Epidermal melanocyte (primary cell): ENCODE results near the gene AGO4.
"Not testable (repeated sequence)": the region's sequence is repeated elsewhere in the genome, so short reads cannot be mapped to it uniquely, and the experiment has no call there.

Experiments
- DNase-seq: peaks from one replicate; pipeline ENCODE4 v3.0.0; 2011; ENCODE audit warnings: low spot score; ENCODE audit not compliant: insufficient read length

The AGO4 gene

DNA sequence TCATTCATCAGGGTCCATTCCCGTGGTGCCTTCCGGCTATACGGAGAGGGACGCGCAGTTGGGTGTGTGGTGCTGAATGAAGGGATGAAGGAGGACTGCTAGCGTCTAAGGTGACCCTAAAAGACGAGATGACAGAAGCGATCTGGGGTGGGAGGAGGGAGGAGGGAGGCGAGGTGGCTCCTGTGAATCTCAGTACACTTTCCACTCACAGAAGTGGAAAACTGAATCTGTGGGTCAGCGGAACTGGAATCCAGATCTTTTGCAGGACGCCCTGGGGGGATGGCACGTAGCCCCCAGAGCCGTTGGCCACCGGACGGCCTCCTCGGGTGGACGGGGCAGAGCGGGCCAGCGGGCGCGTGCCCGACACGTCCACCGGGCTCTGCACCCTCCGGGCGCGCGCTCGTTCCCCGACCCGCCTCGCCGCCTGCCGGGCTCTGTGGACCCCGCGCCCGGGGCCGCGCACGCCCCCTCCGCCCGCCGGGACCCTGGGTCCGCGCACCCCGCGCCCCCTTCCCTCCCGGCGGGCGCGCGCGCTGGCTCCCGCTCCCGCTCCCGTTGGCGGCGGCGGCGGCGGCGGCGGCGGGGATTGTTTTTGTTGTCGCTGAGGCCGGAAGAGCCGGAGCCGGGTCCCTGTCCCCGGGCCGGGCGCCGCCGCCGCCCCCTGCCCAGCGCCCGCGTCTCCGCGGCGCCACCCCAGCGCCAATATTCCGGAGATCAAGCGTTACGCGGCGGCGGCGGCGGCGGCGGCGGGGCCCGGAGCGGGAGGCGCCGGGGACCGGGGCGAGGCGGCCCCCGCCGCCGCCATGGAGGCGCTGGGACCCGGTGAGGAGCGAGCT is at the start of gene AGO4:
Gene AGO4 (plus strand): TSS at position 403 of the 836 bp plus-strand sequence. CDS start 401 bp downstream, at position 804.
- DNase-seq: peak; percentile 54

DNA sequence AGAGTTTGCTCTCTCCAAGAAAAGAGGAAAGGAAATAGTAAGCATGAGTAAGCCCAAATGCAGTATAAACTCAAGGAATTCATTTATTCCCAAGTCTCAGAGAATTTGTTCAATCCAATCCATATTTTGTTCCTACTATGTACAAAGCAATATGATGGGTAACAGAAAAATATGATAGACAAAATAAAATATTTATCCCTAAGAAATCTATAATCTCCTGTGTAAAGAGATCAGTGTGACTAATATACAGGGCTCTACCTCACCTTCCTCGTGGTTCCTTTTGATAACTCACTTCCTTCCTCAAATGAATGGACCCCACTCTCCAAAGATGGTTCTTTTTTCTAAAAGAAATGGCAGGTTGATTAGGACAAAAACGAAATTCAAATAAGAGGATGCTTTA is 45.7 kb upstream of the AGO4 start:
- DNase-seq: no peak

DNA sequence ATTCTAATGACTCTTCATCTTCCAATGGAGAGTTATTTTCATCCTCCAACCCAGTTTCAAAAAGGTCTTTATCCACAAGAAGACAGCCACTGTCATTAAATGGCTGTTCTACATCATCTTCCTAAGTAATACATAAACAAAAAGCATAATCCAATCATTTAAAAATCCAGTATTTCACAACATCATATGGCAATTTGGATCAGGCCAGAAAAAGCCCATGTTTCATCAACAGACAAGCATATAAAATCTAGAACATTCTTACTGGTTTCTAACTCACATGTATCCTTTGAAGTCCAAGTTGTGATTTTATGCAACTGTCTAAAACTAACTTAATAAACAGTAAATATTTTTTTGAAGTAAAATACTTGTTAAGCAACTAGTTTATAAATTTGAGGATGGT is 44.6 kb upstream of the AGO4 start:
- no peak for DNase-seq

DNA sequence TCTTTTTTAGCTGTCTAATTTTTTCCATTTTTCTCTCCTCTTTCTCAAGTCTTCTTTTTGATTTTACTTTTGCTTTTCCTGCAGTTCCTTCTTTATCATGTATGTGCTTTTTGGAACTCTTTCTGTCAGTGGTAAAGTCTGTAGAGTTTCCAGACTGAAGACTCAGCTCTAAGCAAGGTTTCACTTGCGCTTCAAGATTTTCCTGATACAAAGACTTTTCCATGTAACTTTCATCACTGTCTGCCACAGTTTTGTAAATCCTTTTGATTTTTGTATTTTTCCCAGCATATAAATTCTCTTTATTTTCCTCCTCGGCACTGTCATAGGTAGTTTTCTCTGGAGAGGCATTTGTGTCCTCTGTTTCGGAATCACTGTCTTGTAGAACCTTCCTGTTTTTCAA is 43.5 kb upstream of the AGO4 start:
- no peak for DNase-seq

DNA sequence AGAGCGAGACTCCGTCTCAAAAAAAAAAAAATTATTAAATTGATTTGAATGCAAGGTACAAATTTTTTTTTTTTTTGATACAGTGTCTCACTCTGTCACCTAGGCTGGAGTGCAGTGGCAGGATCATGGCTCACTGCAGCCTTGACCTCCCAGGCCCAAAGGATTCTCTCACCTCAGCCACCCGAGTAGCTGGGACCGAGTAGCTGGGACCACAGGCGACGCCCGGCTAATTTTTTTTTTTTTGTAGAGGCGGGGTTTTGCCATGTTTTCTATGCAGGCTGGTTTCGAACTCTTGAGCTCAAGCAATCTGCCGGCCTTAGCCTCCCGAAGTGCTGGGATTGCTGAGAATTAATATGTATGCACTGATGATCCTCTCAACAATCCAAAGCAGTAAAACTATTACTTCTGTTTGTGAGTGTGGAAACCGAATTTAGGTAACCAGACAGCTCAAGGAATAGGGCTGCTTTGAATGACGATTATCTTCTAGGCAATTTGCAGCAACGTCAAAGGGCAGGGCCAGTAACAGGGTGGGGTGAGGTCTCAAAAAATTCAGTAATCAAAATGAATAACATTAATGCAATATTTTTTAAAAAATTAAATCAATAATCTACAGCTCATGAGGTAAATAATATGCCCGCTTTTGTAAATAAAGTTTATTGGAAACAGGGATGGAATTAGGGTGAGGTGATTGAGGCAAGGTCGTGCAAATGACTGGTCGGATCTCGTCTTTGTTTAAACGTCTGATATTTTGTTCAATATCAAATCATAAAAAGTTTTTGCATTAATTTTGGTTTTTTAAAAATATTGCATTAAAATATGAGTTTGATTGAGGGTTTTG is 39.2 kb upstream of the AGO4 start:
- no peak for DNase-seq

DNA sequence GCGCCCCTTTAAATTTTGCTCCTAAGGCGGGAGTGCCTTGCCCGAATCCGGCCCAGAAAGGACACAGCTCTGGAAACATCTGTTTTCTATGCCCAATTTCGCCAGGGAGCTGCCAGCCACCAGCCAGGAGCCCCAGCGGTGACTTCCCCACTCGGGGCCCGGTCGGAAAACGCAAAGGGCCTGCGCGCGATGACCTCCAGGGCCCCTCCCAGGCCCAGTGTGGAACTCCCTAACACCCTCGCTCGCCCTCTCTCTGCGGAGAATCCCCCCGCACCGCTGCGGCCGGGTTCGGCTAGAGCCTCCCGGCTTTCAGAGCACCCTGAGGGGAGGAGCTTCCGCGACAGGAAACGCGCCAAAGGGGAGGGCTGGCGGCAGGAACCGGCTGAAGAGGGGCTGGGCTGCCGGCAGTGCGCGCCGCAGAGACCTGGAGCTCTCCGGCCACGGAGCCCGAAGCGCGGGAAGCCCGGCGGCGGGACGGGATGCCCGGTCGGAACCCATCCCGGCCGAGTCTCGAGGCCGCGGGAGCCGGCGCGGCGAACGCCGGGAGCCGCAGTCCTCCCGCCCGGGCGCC is 38.5 kb upstream of the AGO4 start:
- peak; percentile 91 for DNase-seq

DNA sequence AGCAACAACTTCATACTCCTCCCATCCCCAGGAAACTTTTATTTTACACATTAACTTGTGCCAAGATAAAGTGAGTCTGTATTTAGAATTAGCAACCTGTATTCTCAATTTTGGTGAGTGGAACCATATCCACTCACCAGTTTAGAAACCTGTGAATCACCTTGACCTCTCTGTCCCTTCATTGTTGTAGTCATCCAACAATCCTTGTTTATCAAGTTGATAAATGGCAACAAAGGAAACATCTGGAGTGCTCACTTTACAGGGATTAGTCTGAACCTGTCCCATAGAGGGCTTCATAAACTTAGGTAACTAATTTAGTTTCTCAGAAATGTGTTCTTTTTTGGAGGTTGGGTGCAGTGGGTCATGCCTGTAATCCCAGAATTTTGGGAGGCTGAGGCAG is 34.1 kb upstream of the AGO4 start:
- DNase-seq: no peak

DNA sequence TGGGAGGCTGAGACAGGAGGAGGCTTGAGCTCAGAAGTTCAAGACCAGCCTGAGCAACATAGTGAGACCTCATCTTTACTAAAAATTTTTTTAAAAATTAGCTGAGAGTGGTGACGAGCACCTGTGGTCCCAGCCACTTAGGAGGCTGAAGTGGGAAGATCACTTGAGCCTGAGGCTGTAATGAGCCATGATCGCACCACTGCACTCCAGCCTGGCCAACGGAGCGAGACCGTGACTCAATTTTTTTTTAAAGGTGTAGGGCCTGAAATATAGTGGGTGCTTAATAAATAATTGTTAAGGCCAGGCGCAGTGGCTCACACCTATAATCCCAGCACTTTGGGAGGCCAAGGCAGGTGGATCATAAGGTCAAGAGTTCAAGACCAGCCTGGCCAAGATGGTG is 31.6 kb upstream of the AGO4 start:
- not testable (repeated sequence) for DNase-seq

DNA sequence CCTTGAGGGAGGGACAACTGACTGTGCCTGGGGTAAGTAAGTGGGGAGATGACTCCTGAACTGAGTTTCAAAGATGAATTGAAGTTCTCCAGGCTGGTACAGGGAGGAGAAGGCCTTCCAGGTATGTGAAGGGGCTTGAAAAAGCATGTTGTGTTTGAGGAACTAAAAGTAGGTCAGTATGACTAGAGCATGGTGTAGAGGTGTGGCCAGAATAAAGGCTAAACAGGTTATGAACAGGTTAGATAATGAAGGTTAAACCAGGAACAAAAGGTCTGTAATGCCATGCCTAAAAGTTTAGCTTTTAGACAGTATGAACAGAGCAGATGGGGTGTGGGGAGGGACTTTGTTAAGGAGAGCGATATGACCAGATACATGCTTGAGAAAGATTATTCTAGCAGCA is 30.7 kb upstream of the AGO4 start:
- DNase-seq: no peak

DNA sequence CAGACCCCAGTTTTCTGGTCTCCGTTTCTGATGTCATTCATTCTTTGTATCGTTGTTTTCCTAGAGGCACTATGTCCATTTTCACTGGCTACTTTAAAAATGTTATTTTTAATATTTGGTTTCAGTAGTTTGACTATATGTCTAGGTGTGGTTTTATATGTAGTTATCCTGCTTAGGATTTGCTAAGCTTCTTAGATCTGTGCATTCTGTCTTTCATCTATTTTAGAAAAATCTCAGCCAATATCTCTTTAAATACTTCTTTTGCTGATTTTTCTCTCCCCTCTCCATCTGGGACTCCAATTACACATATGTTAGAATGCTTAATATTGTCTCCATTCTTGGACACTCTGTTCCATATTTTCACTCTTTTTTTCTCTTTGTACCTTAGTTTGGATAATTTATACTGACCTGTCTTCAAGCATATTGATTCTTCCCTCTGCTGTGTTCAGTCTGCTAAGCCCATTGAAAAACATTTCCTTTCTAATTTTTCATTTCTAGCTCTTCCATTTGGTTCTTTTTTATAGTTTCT is 24.7 kb upstream of the AGO4 start:
- no peak for DNase-seq

DNA sequence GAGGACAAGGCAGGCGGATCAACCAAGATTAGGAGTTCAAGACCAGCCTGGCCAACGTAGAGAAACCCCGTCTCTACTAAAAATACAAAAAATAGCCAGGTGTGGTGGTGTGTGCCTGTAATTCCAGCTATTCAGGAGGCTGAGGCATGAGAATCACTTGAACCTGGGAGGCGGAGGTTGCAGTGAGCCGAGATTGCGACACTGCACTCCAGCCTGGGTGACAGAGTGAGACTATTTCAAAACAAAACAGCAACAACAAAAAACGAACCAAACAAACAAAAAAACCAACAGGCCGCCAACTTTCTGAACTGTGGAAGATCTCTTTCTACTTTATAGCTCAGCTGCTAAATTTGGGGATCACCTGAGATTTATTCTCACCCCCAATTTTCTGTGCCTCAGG is 23.5 kb upstream of the AGO4 start:
- DNase-seq: not testable (repeated sequence)

DNA sequence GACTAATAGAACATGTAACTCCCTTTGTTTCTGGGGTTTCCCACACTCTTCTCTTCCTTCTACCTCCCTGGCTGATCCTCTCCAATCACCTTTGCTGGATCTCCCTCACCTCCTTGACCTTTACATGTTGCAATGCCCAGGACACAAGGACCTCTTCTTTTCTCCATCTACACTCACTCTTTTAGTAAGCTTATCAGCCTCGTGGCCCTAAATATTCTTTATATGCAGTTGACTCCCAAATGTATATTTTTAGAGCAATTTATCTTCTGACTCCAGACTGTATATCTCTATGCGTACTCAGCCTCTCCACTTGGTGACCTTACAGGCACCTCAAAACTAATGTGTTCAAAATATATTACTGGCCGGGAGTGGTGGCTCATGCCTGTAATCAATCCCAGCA is 19.7 kb upstream of the AGO4 start:
- DNase-seq: no peak

DNA sequence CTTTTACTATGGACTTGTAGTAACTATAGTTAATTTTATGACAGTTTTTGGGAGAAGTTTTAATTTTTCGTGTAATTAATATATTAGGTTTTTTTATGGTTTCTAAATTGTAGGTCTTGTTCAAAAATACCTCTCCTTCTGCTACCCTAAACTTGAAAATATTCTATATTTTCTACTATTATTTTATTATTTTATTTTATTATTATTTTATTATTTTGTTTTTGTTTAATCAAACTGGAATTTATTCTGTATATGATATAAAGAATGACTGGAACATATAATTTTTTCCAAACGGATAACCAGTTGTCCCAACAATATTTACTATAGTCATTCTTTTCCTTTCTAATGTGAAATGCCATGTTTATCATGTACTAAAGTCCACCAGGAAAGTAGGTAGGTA is 17.1 kb upstream of the AGO4 start:
- no peak for DNase-seq

DNA sequence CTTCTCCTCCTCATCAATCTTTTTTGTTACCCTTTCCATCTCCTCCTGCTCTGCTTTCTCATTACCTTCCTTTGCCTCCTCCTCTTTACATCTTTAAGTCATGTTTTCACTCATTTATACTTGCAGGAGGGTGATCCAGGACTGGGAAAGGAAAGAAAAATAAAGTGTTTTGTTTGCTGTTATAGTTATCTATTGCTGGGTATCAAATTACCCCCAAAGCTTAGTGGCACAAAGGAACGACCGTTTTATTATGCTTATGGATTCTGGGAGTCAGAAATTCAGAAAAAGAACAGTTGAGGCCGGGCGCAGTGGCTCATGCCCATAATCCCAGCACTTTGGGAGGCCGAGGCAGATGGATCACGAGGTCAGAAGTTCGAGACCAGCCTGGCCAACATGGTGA is 12.5 kb upstream of the AGO4 start:
- no peak for DNase-seq

DNA sequence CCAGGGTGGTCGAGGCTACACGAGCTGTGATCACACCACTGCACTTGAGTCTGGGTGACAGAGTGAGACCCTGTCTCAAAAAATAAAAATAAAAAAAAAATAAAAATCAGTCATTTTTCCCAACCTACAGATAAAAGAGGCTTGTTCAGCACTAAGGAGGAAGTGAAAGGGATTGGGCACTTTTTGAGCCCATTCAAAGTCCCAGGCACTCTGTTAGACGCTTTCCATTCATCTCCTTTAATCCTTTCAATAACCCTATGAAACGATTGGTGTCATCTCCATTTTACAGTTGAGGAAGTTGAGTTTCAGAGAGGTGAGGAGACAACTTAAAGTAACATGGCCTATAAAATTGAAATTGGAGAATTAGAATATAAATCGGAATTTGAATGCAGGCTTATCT is 10.4 kb upstream of the AGO4 start:
- DNase-seq: no peak

DNA sequence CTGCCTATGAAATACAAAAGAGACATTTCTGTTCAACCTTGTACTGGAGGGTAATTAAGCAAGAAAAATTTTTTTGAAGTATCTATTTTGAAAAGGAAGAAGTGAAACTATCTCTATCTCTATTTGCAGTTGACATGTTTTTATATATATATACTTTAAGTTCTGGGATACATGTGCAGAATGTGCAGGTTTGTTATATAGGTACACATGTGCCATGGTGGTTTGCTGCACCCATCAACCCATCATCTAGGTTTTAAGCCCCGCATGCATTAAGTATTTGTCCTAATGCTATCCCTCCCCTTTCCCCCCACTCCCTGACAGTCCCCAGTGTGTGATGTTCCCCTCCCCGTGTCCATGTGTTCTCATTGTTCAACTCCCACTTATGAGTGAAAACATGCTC is 9.8 kb upstream of the AGO4 start:
- not testable (repeated sequence) for DNase-seq

DNA sequence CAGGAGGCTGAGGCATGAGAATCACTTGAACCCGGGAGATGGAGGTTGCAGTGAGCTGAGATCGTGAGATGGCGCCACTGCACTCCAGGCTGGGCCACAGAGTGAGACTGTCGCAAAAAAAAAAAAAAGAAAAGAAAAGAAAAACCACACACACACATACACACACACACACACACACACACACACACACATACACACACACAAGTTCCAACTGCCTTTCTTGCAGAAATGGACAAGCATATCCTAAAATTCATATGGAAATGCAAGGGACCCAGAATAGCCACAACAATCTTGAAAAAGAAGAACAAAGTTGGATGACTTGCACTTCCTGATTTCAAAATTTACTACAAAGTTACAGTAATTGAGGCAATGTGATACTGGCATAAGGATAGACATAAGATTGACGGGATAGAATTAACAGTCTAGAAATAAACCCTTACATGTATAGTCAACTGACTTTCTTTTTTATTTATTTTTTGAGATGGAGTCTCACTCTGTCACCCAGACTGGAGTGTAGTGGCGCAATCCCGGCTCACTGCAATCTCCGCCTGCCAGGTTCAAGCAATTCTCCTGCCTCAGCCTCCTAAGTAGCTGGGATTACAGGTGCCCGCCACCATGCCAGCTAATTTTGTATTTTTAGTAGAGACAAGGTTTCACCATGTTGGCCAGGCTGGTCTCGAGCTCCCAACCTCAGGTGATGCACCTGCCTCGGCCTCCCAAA is 7.5 kb upstream of the AGO4 start:
- DNase-seq: not testable (repeated sequence)

DNA sequence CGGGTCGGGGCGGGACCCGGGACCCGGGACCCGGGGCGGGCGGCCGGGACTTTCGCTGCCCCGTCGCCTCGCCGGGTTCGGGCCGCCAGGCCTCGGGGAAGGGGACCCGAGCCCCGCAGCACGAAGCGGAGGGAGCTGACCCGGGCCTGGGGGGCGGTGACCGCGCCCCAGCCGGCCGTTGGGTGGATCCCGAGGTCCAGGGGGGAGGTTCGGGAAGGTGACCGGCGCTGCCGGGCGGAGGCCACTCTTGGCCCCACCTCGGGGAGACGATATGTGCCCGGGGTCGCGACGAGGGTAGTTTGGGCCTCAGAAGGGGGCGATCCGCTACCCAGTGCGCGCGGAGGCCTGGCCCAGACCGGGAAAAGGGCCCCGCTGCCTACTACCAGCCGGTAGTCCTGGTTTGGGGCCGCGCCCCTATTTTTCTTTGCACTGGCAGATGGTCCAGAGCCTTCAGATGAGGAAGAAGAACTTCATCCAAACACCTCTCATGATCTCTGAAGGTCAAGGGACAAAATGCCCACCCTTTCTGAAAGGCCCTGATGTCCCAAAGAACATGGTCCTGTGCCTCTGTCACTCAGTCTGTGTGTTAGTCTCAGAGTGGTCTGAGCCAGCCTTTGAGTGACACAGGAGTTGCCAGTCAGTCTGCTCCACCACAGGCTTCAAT is 766 bp downstream of the AGO4 start:
- no peak for DNase-seq

DNA sequence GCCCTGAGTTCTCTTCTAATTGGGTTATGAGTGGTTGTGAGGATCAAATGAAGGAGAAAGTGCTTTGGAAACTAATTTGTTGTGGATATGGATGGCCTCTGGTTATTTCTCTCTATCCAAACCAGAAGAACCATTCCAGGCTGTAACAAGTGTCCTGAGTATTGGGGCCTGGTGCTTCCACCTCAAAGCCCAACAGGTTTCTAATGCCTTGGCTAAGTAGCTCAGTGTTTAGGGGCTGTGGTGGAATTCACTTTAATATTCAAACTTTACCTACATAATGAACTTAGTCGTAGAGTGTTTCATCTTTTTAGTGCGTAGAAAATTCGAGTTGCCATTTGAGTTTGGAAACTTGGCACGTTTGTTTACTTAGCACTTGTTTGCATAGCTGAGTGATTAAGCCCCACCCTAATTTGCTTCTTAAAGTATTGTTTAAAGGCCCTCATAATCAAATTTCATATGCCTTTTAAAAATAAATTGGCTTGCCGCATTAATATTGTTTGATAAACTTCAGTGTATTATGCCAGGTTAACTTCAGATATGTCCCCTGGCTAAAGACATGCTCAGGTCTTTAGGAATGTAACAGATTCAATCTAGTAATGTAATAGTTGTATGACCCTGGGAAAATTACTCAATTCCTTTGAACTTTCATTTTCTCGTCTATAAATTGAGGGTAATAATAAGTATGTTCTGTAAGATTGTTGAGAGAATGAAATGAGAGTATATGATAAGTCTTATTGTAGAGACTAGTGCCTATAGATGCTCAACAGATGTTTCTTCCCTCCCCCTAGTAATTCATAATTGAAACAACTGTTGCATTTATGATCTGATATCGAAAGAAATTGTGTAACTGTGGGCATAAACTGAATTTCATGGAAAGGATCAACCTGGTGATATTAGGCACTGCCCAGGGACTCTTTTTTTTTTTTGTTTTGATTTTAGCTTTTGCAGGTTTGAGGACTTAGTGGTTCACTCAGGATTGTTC is 1.6 kb downstream of the AGO4 start:
- DNase-seq: no peak
